GM23338 (cell line): ENCODE data around the gene TIPRL.
A peak's percentile ranks its signal among the peaks of the same experiment; 100 is the strongest.

Experiments
- CREB1 ChIP-seq: fragments of 250-450 bp; sonication (Bioruptor Pico); IDR thresholded peaks from 2 replicates; pipeline ENCODE4 v1.5.0; 2020; ENCODE audit warnings: low read depth, mild to moderate bottlenecking, moderate library complexity
- EZH2 ChIP-seq: fragments of 200-600 bp; sonication (generic); IDR thresholded peaks from one replicate; pipeline ENCODE4 v1.8.0; 2017; ENCODE audit warnings: antibody characterized with exemption, mild to moderate bottlenecking, low read depth; ENCODE audit not compliant: unreplicated experiment
- EZH2phosphoT487 ChIP-seq: fragments of 200-600 bp; sonication (generic); IDR thresholded peaks from one replicate; pipeline ENCODE4 v1.8.1; 2018; ENCODE audit warnings: antibody characterized with exemption; ENCODE audit not compliant: unreplicated experiment
- JUNB ChIP-seq: IDR thresholded peaks from one replicate; pipeline ENCODE4 v1.6.1; 2016; ENCODE audit warnings: antibody characterized with exemption; ENCODE audit not compliant: unreplicated experiment
- NANOG ChIP-seq: IDR thresholded peaks from 2 replicates; pipeline ENCODE4 v1.6.1; 2016; ENCODE audit warnings: antibody characterized with exemption, borderline replicate concordance
- POLR2AphosphoS5 ChIP-seq: IDR thresholded peaks from 2 replicates; pipeline ENCODE4 v1.6.1; 2016; ENCODE audit warnings: antibody characterized with exemption, low read depth
- STAT1 ChIP-seq: IDR thresholded peaks from one replicate; pipeline ENCODE4 v1.6.1; 2016; ENCODE audit warnings: antibody characterized with exemption; ENCODE audit not compliant: unreplicated experiment
- ZNF331 ChIP-seq: fragments of 250-450 bp; sonication (Bioruptor Pico); IDR thresholded peaks from 2 replicates; pipeline ENCODE4 v1.5.0; 2020; ENCODE audit warnings: low read depth, mild to moderate bottlenecking, moderate library complexity
- TF ChIP-seq, protein P1 (sequence below), 2 experiments: fragments of 200-600 bp in 1 of 2; sonication (generic) in 1 of 2; conservative IDR thresholded peaks; 2 replicates each; pipeline versions ENCODE4 v1.5.1 to v1.6.1; 2016 to 2017; ENCODE audit warnings: antibody characterized with exemption in 2 of 2, low read depth in 2 of 2, mild to moderate bottlenecking in 2 of 2, moderate library complexity in 1 of 2
- TF ChIP-seq, protein P2 (sequence below): IDR thresholded peaks from one replicate; pipeline ENCODE4 v1.6.1; 2018; ENCODE audit warnings: antibody characterized with exemption; ENCODE audit not compliant: unreplicated experiment

DNA sequence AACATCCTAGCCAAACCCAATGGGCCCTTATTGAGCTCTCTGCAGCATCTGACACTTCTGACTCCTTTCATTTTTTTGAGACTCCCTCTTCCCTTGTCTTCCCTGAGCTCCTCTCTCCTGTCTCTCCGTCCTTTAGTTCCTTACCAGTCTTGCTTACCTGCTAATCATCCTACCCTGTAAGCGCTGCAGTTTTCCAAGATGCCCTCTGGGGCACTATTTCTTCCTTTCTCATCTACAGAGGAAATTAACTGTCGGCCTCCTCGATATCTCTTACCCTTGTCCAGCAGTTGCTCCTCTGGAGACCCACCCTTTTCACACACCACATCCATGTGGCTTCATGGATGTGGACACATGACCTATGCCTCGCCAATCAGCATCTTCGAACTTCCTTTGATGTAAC, 48.8 kb upstream of the TIPRL start:
- TF ChIP-seq, protein P1, sequence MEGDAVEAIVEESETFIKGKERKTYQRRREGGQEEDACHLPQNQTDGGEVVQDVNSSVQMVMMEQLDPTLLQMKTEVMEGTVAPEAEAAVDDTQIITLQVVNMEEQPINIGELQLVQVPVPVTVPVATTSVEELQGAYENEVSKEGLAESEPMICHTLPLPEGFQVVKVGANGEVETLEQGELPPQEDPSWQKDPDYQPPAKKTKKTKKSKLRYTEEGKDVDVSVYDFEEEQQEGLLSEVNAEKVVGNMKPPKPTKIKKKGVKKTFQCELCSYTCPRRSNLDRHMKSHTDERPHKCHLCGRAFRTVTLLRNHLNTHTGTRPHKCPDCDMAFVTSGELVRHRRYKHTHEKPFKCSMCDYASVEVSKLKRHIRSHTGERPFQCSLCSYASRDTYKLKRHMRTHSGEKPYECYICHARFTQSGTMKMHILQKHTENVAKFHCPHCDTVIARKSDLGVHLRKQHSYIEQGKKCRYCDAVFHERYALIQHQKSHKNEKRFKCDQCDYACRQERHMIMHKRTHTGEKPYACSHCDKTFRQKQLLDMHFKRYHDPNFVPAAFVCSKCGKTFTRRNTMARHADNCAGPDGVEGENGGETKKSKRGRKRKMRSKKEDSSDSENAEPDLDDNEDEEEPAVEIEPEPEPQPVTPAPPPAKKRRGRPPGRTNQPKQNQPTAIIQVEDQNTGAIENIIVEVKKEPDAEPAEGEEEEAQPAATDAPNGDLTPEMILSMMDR (conservative IDR thresholded peaks at IDR 0.05; ENCODE audit: low read depth in 2 of 2) = peak in 1 of 2 experiments; percentile 42; a peak in 2 of 4 replicates
- TF ChIP-seq EZH2 (no peak), POLR2AphosphoS5 (no peak), JUNB (no peak), NANOG (no peak), CREB1 (no peak), ZNF331 (CRISPR knock-in tag) (no peak), EZH2phosphoT487 (no peak), STAT1 (no peak)
- TF ChIP-seq, protein P2, sequence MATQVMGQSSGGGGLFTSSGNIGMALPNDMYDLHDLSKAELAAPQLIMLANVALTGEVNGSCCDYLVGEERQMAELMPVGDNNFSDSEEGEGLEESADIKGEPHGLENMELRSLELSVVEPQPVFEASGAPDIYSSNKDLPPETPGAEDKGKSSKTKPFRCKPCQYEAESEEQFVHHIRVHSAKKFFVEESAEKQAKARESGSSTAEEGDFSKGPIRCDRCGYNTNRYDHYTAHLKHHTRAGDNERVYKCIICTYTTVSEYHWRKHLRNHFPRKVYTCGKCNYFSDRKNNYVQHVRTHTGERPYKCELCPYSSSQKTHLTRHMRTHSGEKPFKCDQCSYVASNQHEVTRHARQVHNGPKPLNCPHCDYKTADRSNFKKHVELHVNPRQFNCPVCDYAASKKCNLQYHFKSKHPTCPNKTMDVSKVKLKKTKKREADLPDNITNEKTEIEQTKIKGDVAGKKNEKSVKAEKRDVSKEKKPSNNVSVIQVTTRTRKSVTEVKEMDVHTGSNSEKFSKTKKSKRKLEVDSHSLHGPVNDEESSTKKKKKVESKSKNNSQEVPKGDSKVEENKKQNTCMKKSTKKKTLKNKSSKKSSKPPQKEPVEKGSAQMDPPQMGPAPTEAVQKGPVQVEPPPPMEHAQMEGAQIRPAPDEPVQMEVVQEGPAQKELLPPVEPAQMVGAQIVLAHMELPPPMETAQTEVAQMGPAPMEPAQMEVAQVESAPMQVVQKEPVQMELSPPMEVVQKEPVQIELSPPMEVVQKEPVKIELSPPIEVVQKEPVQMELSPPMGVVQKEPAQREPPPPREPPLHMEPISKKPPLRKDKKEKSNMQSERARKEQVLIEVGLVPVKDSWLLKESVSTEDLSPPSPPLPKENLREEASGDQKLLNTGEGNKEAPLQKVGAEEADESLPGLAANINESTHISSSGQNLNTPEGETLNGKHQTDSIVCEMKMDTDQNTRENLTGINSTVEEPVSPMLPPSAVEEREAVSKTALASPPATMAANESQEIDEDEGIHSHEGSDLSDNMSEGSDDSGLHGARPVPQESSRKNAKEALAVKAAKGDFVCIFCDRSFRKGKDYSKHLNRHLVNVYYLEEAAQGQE = no peak
